B cell (primary cell): ENCODE data around the gene TRIM25. TPM values are rescaled to one million over a fixed set of nuclear protein-coding genes. Genes with fewer than 3 reads are reported as not detected.

Experiments
- ATAC-seq: fragments of 200-7000 bp; cut with Tn5 transposase; one replicate; pipeline ENCODE4 v1.10.0; 2021; ENCODE audit warnings: low read depth, mild to moderate bottlenecking, moderate number of reproducible peaks, moderate library complexity
- CTCF ChIA-PET: fragments of 350-600 bp; sonication (Branson Sonifier 250); formaldehyde crosslinking; loops from one replicate; lab custom pipeline; 2021; ENCODE audit warnings: antibody characterized with exemption, inconsistent platforms; lab: Charles Lee
- POLR2A ChIA-PET: fragments of 350-600 bp; sonication (Branson Sonifier 250); formaldehyde crosslinking; loops from one replicate; lab custom pipeline; 2021; ENCODE audit warnings: antibody characterized with exemption; lab: Charles Lee
- DNase-seq: peaks from one replicate; pipeline ENCODE4 v3.0.0; 2013
- H2AFZ ChIP-seq: 2 replicates; pipeline ENCODE4 v1.6.1; 2012; ENCODE audit warnings: mild to moderate bottlenecking, low read depth, low read length; ENCODE audit not compliant: insufficient read depth, poor library complexity, severe bottlenecking
- H3K27ac ChIP-seq, 2 donors: 1 replicate in 1 of 2; 2 replicates in 1 of 2; pipeline ENCODE4 v1.5.1; 2012 to 2013; ENCODE audit warnings: low read length in 2 of 2, mild to moderate bottlenecking in 2 of 2, moderate library complexity in 1 of 2
- H3K27me3 ChIP-seq, 4 experiments: fragments of 200-600 bp in 1 of 4; sonication (generic) in 1 of 4; replicated peaks in 1 of 4; 1 replicate in 2 of 4; 2 replicates in 2 of 4; pipeline versions ENCODE4 v1.6.1 to v1.7.0; 2013 to 2016; ENCODE audit warnings: low read length in 3 of 4, mild to moderate bottlenecking in 2 of 4, mixed read lengths in 1 of 4, moderate library complexity in 1 of 4; ENCODE audit not compliant: insufficient read depth in 4 of 4, control insufficient read depth in 3 of 4; ENCODE audit errors: control extremely low read depth in 1 of 4
- H3K36me3 ChIP-seq, 2 experiments: replicated peaks in 1 of 2; 1 replicate in 1 of 2; 2 replicates in 1 of 2; pipeline versions ENCODE4 v1.6.1 to v1.7.1; 2013; ENCODE audit warnings: low read length in 1 of 2; ENCODE audit not compliant: insufficient read depth in 2 of 2, control insufficient read depth in 1 of 2; ENCODE audit errors: control extremely low read depth in 1 of 2, extremely low read depth in 1 of 2
- H3K4me1 ChIP-seq, 2 donors: fragments of 200-600 bp in 1 of 2; sonication (generic) in 1 of 2; 1 replicate in 1 of 2; 2 replicates in 1 of 2; pipeline versions ENCODE4 v1.5.1 to v1.6.1; 2013 to 2017; ENCODE audit warnings: low read length in 2 of 2; ENCODE audit not compliant: control insufficient read depth in 2 of 2, insufficient read depth in 2 of 2
- H3K4me2 ChIP-seq: replicated peaks from 2 replicates; pipeline ENCODE3; 2012; ENCODE audit warnings: mild to moderate bottlenecking, low read depth, low read length; ENCODE audit not compliant: poor library complexity, severe bottlenecking
- H3K4me3 ChIP-seq, 5 experiments: fragments of 200-600 bp in 1 of 5; sonication (generic) in 1 of 5; 1 replicate in 3 of 5; 2 replicates in 2 of 5; pipeline versions ENCODE4 v1.5.1 to v1.7.0; 2011 to 2016; ENCODE audit warnings: low read length in 4 of 5, mild to moderate bottlenecking in 4 of 5, low read depth in 2 of 5, control low read depth in 1 of 5, moderate library complexity in 1 of 5; ENCODE audit not compliant: insufficient read depth in 1 of 5; ENCODE audit errors: control extremely low read depth in 1 of 5, extremely low read depth in 1 of 5
- H3K79me2 ChIP-seq: fragments of 200-600 bp; sonication (generic); one replicate; pipeline ENCODE4 v1.6.0; 2016; ENCODE audit warnings: low read length; ENCODE audit not compliant: control insufficient read depth, insufficient read depth
- H3K9ac ChIP-seq: fragments of 200-600 bp; sonication (generic); 2 replicates; pipeline ENCODE4 v1.6.1; 2017; ENCODE audit warnings: mild to moderate bottlenecking, low read length, moderate library complexity
- H3K9me3 ChIP-seq, 3 donors: one replicate each; pipeline versions ENCODE4 v1.6.1 to v1.7.1; 2013; ENCODE audit warnings: low read length in 2 of 3; ENCODE audit not compliant: control insufficient read depth in 2 of 3, insufficient read depth in 1 of 3; ENCODE audit errors: control extremely low read depth in 1 of 3
- H4K20me1 ChIP-seq: 2 replicates; pipeline ENCODE4 v1.6.0; 2012; ENCODE audit warnings: mild to moderate bottlenecking, low read length; ENCODE audit not compliant: insufficient read depth, control insufficient read depth, poor library complexity, severe bottlenecking
- H3K27ac Mint-ChIP-seq: one replicate; pipeline ENCODE4 v1.8.0; 2021; ENCODE audit warnings: mixed read lengths
- H3K27me3 Mint-ChIP-seq: one replicate; pipeline ENCODE4 v1.8.0; 2021; ENCODE audit warnings: mixed read lengths
- H3K4me1 Mint-ChIP-seq: one replicate; pipeline ENCODE4 v1.8.0; 2021; ENCODE audit warnings: mixed read lengths
- H3K4me3 Mint-ChIP-seq: one replicate; pipeline ENCODE4 v1.8.0; 2021; ENCODE audit warnings: mixed read lengths
- H3K9me3 Mint-ChIP-seq: one replicate; pipeline ENCODE4 v1.8.0; 2022; ENCODE audit warnings: mixed read lengths; ENCODE audit not compliant: insufficient read depth
- CTCF ChIP-seq: fragments of 200-600 bp; IDR thresholded peaks from one replicate; pipeline ENCODE4 v1.8.0; 2022; ENCODE audit warnings: antibody characterized with exemption, mild to moderate bottlenecking
- EZH2 ChIP-seq: IDR thresholded peaks from 2 replicates; pipeline ENCODE4 v1.6.1; 2012; ENCODE audit warnings: borderline replicate concordance, low read depth, mild to moderate bottlenecking, moderate library complexity, low read length; ENCODE audit not compliant: insufficient read depth, poor library complexity, severe bottlenecking
- WGBS: methylation state at CpG from one replicate; pipeline ENCODE4 v1.1.5; 2013; ENCODE audit warnings: missing lambda C conversion rate; ENCODE audit not compliant: insufficient coverage; 5-methylcytosine and 5-hydroxymethylcytosine counted together
- intact Hi-C: fragments of 100-400 bp; cut with micrococcal nuclease; formaldehyde crosslinking; loops from one replicate; pipeline ENCODE4 v1.10.0; 2022
- polyA plus RNA-seq: library from polyadenylated mRNA; depleted of rRNA; stranded (reverse); fragments of >200 nt; gene quantifications from 2 replicates; pipeline ENCODE4 v1.2.3, GENCODE V29; 2012
- total RNA-seq, 2 donors: library from RNA; stranded (reverse); fragments of 120-200 nt in 1 of 2; gene quantifications; 1 replicate in 1 of 2; 2 replicates in 1 of 2; pipeline versions ENCODE4 v1.2.3 to v1.2.4, GENCODE V29; 2013 to 2022

The TRIM25 gene
- total and polyA plus RNA-seq, 2 donors (not counting 1 experiment from before 2014, with no cell fraction given) = 38.5 to 92.4 TPM

GRCh38 chr17:56897646-56898424 lies 16.0 kb downstream of the TRIM25 start:
- H3K4me3 Mint-ChIP-seq = peak overlapping the region; percentile 51
- intact Hi-C loops = no loop called here
- Histone ChIP-seq H3K9me3 (no peaks in the 10 kb centered on the region), H3K36me3 (peaks cover 4 to 91% of the 10 kb centered on the region in 2 experiments), H4K20me1 (peaks cover 55% of the 10 kb centered on the region), H3K4me1 (peaks cover 21 to 23% of the 10 kb centered on the region in 2 donors), H3K4me3 (no peak overlapping the region), H3K9ac (no peak overlapping the region), H3K27me3 (no peaks in the 10 kb centered on the region), H3K4me2 (peak overlapping the region; percentile 51), H3K27ac (peak overlapping the region in 1 of 2 donors; percentile 37), H2AFZ (no peak overlapping the region), H3K79me2 (peaks cover 52% of the 10 kb centered on the region)
- ATAC-seq (peak; percentile 73), DNase-seq (peak; percentile 37)
- peak overlapping the region; percentile 38 for H3K27ac Mint-ChIP-seq
- TF ChIP-seq CTCF (no peak), EZH2 (no peak)
- 60% methylated on average over 11 of the region's 14 CpGs for WGBS
- no peaks in the 10 kb centered on the region for H3K27me3 Mint-ChIP-seq
- POLR2A ChIA-PET = no interaction called here
- CTCF ChIA-PET = interaction anchor here (1.5 to 1.6 kb wide), 2 partner anchors 12 to 42 kb away, joined by 4 read pairs; no protein-coding TSS in a partner anchor
- no peaks in the 10 kb centered on the region for H3K9me3 Mint-ChIP-seq
- peaks cover 31% of the 10 kb centered on the region for H3K4me1 Mint-ChIP-seq

GRCh38 chr17:56896968-56897359 lies 16.9 kb downstream of the TRIM25 start:
- WGBS = 37% methylated on average over 4 of the region's 4 CpGs
- peak; percentile 10 for ATAC-seq

More at GRCh38 chr17:56896968-56897359, 16.9 kb downstream of the TRIM25 start:
- no peaks in the 10 kb centered on the region for H3K9me3 ChIP-seq
- peak overlapping the region; percentile 16 for H3K27ac Mint-ChIP-seq
- intact Hi-C loops = no loop called here
- peaks cover 43% of the 10 kb centered on the region for H3K79me2 ChIP-seq
- H3K4me2 ChIP-seq = peak overlapping the region; percentile 51
- DNase-seq = no peak
- peaks cover 53% of the 10 kb centered on the region for H4K20me1 ChIP-seq
- CTCF ChIA-PET = interaction anchor here (1.5 to 1.6 kb wide), 2 partner anchors 13 to 43 kb away, joined by 4 read pairs; no protein-coding TSS in a partner anchor
- no peak for TF ChIP-seq CTCF
- no peak for TF ChIP-seq EZH2
- H3K4me3 ChIP-seq = no peak overlapping the region
- no peaks in the 10 kb centered on the region for H3K27me3 ChIP-seq
- H3K9me3 Mint-ChIP-seq = no peaks in the 10 kb centered on the region
- H3K4me3 Mint-ChIP-seq = peak overlapping the region; percentile 51
- peaks cover 31% of the 10 kb centered on the region for H3K4me1 Mint-ChIP-seq
- peaks cover 21 to 23% of the 10 kb centered on the region in 2 donors for H3K4me1 ChIP-seq
- H3K36me3 ChIP-seq = peaks cover 3 to 91% of the 10 kb centered on the region in 2 experiments
- POLR2A ChIA-PET = interaction anchor here (0.7 kb wide), 1 partner anchor 62 kb away, joined by 6 read pairs; no protein-coding TSS in a partner anchor
- H3K27ac ChIP-seq = peak overlapping the region in 1 of 2 donors; percentile 37
- H3K27me3 Mint-ChIP-seq = no peaks in the 10 kb centered on the region
- H2AFZ ChIP-seq = no peak overlapping the region
- no peak overlapping the region for H3K9ac ChIP-seq
